ENCODE data around the gene CACNA1C.
"Not testable (repeated sequence)": the region's sequence is repeated elsewhere in the genome, so short reads cannot be mapped to it uniquely, and the experiment has no call there.

The CACNA1C gene

GRCh38 chr12:2236506-2237294 lies 183.9 kb downstream of the CACNA1C start:
- DNase-seq, result no peak

- no peak for DNase-seq
Measured at GRCh38 chr12:2238111-2238510, 185.3 kb downstream of the CACNA1C start.

GRCh38 chr12:2239381-2239871 lies 186.6 kb downstream of the CACNA1C start:
- no peak for DNase-seq

- DNase-seq, result no peak
Measured at GRCh38 chr12:2240390-2240789, 187.6 kb downstream of the CACNA1C start.

DNA sequence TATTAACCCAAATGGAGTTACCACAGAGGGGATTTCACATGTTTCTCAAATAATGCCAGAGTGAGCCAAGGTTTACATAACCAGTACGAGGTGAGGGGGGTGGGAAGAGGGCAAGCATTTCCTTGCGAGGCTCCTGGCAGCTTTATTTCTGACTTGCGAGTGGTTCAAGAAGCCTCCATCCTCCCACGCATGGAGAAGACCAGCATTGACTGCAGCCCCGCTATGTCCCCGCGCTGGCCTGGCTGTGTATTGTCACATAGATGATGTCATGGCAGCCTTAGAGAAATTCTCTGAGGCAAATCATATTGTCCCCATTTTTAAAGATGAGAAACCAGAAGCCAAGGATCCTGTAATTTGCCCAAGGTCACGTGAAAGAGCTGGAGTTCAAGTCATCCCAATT lies 188.2 kb downstream of the CACNA1C start:
- DNase-seq, result no peak

- no peak for DNase-seq
Measured at GRCh38 chr12:2242216-2242615, 189.4 kb downstream of the CACNA1C start.

DNA sequence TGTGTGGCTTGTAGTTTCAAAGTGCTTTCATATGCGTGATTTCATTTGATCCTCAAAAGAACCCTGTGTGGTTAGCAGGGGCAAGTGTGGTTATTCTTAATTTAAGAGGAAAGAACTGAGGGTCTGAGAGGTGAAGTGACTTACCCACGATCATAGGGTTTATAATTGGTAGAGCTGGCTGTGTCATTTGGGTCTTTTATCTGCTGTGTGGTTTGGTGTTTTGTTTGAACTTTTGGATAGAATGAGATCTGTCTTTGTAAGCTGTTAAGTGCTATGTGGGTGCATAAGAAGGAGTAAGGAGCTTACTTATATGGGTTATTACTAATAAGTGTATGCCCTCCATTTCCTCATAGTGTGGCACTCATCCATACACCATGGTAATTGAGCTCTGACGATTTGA lies 190.0 kb downstream of the CACNA1C start:
- no peak for DNase-seq

DNA sequence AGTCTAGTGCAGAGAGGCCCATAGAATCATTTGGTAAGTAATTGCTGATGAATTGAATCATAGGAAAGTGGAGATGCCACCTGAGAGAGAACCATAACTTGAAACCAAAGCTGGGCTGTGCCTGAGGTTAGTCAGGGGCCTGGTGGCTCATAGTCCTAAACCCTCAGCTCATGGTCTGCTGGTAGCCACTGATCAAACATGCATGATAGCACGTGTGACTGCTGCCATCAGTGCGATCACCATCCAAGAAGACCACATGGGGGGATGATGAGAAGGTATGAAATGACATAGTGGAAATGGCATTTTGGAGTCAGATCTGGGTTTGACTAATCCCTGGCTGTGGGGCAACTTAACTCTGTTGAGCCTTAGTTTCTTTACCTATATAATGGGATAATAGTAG lies 190.5 kb downstream of the CACNA1C start:
- no peak for DNase-seq

GRCh38 chr12:2244013-2244861 lies 191.4 kb downstream of the CACNA1C start:
- DNase-seq, result no peak

GRCh38 chr12:2246358-2246757 lies 193.6 kb downstream of the CACNA1C start:
- DNase-seq, result no peak

- no peak for DNase-seq
Measured at GRCh38 chr12:2247120-2247519, 194.3 kb downstream of the CACNA1C start.

DNA sequence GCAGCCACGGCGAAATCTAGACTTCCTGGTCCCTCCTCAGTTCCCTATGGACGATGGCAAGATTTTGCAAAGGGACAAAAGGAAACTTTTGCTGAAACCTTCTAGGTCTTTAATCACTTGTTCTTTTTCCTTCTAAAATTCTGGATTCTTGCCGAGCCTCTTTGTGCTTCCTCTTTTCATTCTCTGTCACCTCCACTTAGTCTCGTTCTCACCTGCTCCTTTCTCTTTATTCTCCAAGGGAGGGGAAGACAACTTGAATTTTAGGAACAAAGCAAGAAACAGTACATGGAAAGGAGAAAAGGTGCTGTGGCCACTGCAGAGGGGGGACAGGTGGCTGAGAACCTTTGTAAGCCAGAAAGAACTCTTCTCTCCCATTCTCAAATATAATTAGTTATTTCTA lies 194.8 kb downstream of the CACNA1C start:
- no peak for DNase-seq

GRCh38 chr12:2248087-2248900 lies 195.5 kb downstream of the CACNA1C start:
- DNase-seq, result no peak

GRCh38 chr12:2248901-2249381 lies 196.2 kb downstream of the CACNA1C start:
- DNase-seq, result no peak

DNA sequence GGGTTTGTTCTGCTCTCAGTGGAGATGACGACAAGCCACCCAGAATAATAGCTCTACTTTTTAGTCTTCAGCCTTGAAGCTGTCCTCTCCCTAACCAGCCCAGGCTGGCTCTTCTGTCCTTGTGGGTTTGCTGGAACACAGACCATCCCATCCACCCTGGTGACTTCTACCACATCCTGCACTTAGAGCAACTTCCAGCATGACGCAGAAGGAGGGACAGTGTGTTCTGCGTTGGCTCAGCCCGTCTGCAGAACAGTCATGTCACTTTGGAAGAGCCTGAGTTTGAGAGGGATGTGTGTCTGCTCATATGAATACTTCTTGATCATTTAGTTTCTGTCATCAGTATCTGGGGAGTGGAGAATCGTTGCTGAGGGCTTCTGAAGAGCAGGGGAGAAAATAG lies 198.0 kb downstream of the CACNA1C start:
- no peak for DNase-seq

- no peak for DNase-seq
Measured at GRCh38 chr12:2251526-2252209, 198.9 kb downstream of the CACNA1C start.

DNA sequence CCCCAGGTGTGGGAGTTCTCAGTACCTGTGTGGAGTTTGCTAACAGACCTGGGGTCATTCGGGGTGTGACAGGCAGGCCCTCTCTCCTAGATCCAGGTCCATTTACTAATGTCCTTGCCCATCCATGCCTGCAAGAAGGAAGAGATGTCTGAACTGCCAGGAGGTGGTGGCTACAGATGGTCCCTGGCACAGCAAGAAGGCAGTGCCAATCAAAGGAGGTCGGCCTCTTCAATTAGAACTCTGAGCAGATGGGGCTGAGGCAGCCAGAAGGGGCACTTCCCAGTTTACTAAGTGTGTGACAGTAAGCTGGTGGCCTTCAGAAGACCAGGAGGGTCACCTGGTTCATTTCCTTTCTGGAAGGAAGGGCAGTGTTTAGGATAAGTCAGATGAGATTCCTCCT lies 202.5 kb downstream of the CACNA1C start:
- no peak for DNase-seq

DNA sequence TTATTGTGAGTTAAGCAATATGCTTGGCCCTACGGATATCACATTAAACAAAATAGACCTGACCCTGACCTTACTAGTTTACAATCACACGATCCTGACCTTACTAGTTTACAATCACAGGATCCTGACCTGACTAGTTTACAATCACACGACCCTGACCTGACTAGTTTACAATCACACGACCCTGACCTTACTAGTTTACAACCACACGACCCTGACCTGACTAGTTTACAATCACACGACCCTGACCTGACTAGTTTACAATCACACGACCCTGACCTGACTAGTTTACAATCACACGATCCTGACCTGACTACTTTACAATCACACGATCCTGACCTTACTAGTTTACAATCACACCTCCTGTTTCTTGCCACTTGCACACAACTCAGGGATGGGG lies 202.9 kb downstream of the CACNA1C start:
- not testable (repeated sequence) for DNase-seq

DNA sequence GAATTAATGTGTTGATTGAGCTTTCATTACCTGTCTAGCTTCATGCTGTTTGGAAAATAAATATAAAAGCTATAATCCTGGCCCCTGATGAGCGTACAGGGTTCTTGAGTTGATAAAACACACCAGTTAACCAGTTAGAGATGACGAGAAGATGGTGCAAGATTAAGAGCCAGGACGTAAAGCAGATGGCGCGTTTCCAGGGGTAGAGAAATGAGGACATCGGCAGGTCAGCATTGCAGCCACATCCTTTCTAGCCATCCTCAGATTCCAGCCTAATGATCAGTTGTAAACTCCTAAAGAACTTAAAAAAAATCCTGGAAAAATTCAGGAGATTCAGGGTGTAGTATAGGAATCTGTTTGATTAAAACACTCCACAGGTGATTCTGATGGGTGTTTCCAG lies 203.7 kb downstream of the CACNA1C start:
- no peak for DNase-seq

- no peak for DNase-seq
Measured at GRCh38 chr12:2256915-2257314, 204.1 kb downstream of the CACNA1C start.

DNA sequence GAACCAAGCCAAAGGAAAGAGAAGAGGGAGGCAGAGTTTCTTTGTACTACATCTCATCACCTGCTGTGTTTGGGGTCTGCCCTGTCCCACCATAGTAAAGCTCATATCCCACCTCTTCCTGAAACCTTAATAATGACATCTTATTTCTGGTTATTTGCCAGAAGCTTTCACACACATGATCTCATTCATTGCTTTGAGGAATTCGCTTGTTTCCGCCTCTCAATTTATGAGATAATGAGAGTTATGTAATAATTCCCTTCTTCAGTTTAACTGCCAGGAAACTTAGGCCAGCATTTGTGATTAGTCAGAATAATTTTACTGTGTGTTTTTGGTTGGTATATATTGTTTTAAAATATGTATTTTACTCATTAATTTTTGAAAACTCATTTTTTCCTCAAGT lies 205.2 kb downstream of the CACNA1C start:
- no peak for DNase-seq

DNA sequence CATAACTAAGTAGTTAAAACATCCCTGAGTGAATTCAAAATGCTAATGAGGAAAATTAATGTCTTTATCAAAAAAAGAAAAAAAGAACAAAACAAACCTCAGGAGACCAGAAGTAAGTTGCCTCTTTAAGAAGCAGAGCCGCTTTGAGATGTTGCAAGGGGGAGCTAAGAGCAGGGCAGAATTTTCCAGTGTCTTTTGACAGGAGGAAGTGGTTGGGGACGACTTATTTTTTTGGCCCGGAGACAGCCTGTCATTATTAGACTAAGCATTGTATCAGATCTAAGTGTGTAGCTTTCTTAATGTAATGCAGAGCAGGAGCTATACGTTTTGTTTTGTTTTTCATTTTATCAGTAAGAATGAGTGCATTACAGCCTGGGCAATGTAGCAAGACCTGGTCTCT lies 206.6 kb downstream of the CACNA1C start:
- DNase-seq, result no peak

Data from activated gamma-delta T cell (primary cell).